Parathyroid adenoma (tissue), 2 donors: ENCODE results near the gene NOSIP.

Experiments
- H2AFZ ChIP-seq: fragments of 300-600 bp; sonication (generic); one replicate; pipeline ENCODE4 v1.7.0; 2017; ENCODE audit warnings: antibody characterized with exemption, mild to moderate bottlenecking
- H3K27ac ChIP-seq: fragments of 300-600 bp; sonication (generic); one replicate; pipeline ENCODE4 v1.7.0; 2017
- H3K27me3 ChIP-seq: fragments of 300-600 bp; sonication (generic); one replicate; pipeline ENCODE4 v1.7.0; 2017; ENCODE audit warnings: low read length; ENCODE audit not compliant: control insufficient read depth, insufficient read depth
- H3K36me3 ChIP-seq: fragments of 300-600 bp; sonication (generic); one replicate; pipeline ENCODE4 v1.7.0; 2017; ENCODE audit warnings: low read length; ENCODE audit not compliant: control insufficient read depth, insufficient read depth
- H3K4me1 ChIP-seq: fragments of 300-600 bp; sonication (generic); one replicate; pipeline ENCODE4 v1.7.0; 2017; ENCODE audit warnings: control low read depth
- H3K4me2 ChIP-seq: fragments of 300-600 bp; sonication (generic); one replicate; pipeline ENCODE4 v1.7.0; 2017; ENCODE audit warnings: low read length
- H3K4me3 ChIP-seq: fragments of 300-600 bp; sonication (generic); one replicate; pipeline ENCODE4 v1.7.0; 2017; ENCODE audit warnings: low read depth, low read length
- H3K79me2 ChIP-seq: fragments of 300-600 bp; sonication (generic); one replicate; pipeline ENCODE4 v1.7.0; 2017; ENCODE audit warnings: control low read depth
- H3K9ac ChIP-seq: fragments of 300-600 bp; sonication (generic); one replicate; pipeline ENCODE4 v1.7.0; 2017; ENCODE audit warnings: mild to moderate bottlenecking
- H3K9me3 ChIP-seq: fragments of 300-600 bp; sonication (generic); one replicate; pipeline ENCODE4 v1.7.0; 2017; ENCODE audit warnings: low read length; ENCODE audit not compliant: control insufficient read depth
- CTCF ChIP-seq: fragments of 300-600 bp; sonication (generic); IDR thresholded peaks from one replicate; pipeline ENCODE4 v1.7.0; 2017; ENCODE audit warnings: antibody characterized with exemption, mild to moderate bottlenecking
- donor health status: primary hyperparathyroidism.

Gene NOSIP

GRCh38 chr19:49616945-49617344, 36.6 kb upstream of the NOSIP start:
- Histone ChIP-seq H3K27ac (no peak overlapping the region), H3K36me3 (no peaks in the 10 kb centered on the region), H2AFZ (no peak overlapping the region), H3K9me3 (no peaks in the 10 kb centered on the region), H3K4me3 (no peak overlapping the region), H3K27me3 (no peaks in the 10 kb centered on the region), H3K9ac (no peak overlapping the region), H3K79me2 (peaks cover 44% of the 10 kb centered on the region), H3K4me2 (no peak overlapping the region), H3K4me1 (no peaks in the 10 kb centered on the region)
- no peak for TF ChIP-seq CTCF

GRCh38 chr19:49616532-49616931, 36.2 kb upstream of the NOSIP start:
- Histone ChIP-seq H2AFZ (no peak overlapping the region), H3K4me1 (no peaks in the 10 kb centered on the region), H3K79me2 (peaks cover 44% of the 10 kb centered on the region), H3K9me3 (no peaks in the 10 kb centered on the region), H3K27ac (no peak overlapping the region), H3K27me3 (no peaks in the 10 kb centered on the region), H3K9ac (no peak overlapping the region), H3K4me3 (no peak overlapping the region), H3K4me2 (no peak overlapping the region), H3K36me3 (no peaks in the 10 kb centered on the region)
- TF ChIP-seq CTCF, result no peak

GRCh38 chr19:49615861-49616260, 35.5 kb upstream of the NOSIP start:
- Histone ChIP-seq H3K36me3 (no peaks in the 10 kb centered on the region), H3K9ac (no peak overlapping the region), H3K4me2 (no peak overlapping the region), H3K9me3 (no peaks in the 10 kb centered on the region), H3K79me2 (peaks cover 49% of the 10 kb centered on the region), H3K4me3 (no peak overlapping the region), H2AFZ (no peak overlapping the region), H3K27me3 (no peaks in the 10 kb centered on the region), H3K27ac (no peak overlapping the region), H3K4me1 (no peaks in the 10 kb centered on the region)
- no peak for TF ChIP-seq CTCF

GRCh38 chr19:49614096-49614833, 33.9 kb upstream of the NOSIP start:
- no peak overlapping the region for H3K4me3 ChIP-seq
- H2AFZ ChIP-seq, result no peak overlapping the region
- no peaks in the 10 kb centered on the region for H3K4me1 ChIP-seq
- H3K4me2 ChIP-seq, result no peak overlapping the region
- no peaks in the 10 kb centered on the region for H3K27me3 ChIP-seq
- H3K79me2 ChIP-seq, result peaks cover 55% of the 10 kb centered on the region
- no peak for TF ChIP-seq CTCF
- H3K9me3 ChIP-seq, result no peaks in the 10 kb centered on the region
- no peak overlapping the region for H3K9ac ChIP-seq
- no peak overlapping the region for H3K27ac ChIP-seq
- H3K36me3 ChIP-seq, result no peaks in the 10 kb centered on the region

GRCh38 chr19:49613374-49613773, 33.0 kb upstream of the NOSIP start:
- H3K9ac ChIP-seq, result no peak overlapping the region
- no peaks in the 10 kb centered on the region for H3K27me3 ChIP-seq
- H2AFZ ChIP-seq, result no peak overlapping the region
- H3K27ac ChIP-seq, result no peak overlapping the region
- H3K36me3 ChIP-seq, result no peaks in the 10 kb centered on the region
- TF ChIP-seq CTCF, result no peak
- H3K4me1 ChIP-seq, result no peaks in the 10 kb centered on the region
- no peaks in the 10 kb centered on the region for H3K9me3 ChIP-seq
- no peak overlapping the region for H3K4me2 ChIP-seq
- H3K4me3 ChIP-seq, result no peak overlapping the region
- H3K79me2 ChIP-seq, result peaks cover 64% of the 10 kb centered on the region
